ENCODE results near the gene PTPRG. TPM values are rescaled to one million over a fixed set of nuclear protein-coding genes. Genes with fewer than 3 reads are reported as not detected.
A peak's percentile ranks its signal among the peaks of the same experiment; 100 is the strongest.

Gene PTPRG
- total and polyA plus RNA-seq, 2 donors (not counting 1 experiment from before 2014, with no cell fraction given) = 67.0 to 97.9 TPM

GRCh38 chr3:61875976-61876671 lies 314.8 kb downstream of the PTPRG start:
- H3K4me3 ChIP-seq (replicated peaks in 1 of 4; ENCODE audit: control extremely low read depth in 1 of 4, insufficient read depth in 1 of 4, low read depth in 3 of 4, low read length in 4 of 4) = no peak overlapping the region
- no peak overlapping the region for H3K9ac ChIP-seq (ENCODE audit: insufficient read depth, low read length)
- H3K27me3 ChIP-seq (ENCODE audit: control insufficient read depth, insufficient read depth, low read length) = no peaks in the 10 kb centered on the region
- TF ChIP-seq EZH2 (IDR thresholded peaks at IDR 0.05; ENCODE audit: low read length, missing control alignments) = no peak
- TF ChIP-seq, protein P1, sequence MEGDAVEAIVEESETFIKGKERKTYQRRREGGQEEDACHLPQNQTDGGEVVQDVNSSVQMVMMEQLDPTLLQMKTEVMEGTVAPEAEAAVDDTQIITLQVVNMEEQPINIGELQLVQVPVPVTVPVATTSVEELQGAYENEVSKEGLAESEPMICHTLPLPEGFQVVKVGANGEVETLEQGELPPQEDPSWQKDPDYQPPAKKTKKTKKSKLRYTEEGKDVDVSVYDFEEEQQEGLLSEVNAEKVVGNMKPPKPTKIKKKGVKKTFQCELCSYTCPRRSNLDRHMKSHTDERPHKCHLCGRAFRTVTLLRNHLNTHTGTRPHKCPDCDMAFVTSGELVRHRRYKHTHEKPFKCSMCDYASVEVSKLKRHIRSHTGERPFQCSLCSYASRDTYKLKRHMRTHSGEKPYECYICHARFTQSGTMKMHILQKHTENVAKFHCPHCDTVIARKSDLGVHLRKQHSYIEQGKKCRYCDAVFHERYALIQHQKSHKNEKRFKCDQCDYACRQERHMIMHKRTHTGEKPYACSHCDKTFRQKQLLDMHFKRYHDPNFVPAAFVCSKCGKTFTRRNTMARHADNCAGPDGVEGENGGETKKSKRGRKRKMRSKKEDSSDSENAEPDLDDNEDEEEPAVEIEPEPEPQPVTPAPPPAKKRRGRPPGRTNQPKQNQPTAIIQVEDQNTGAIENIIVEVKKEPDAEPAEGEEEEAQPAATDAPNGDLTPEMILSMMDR (conservative IDR thresholded peaks at IDR 0.05 in 1 of 2, IDR thresholded peaks at IDR 0.05 in 1 of 2; ENCODE audit: low read depth in 1 of 2, low read length in 2 of 2) = no peak
- no peaks in the 10 kb centered on the region for H3K79me2 ChIP-seq (ENCODE audit: control insufficient read depth, insufficient read depth, low read length)
- DNase-seq (ENCODE audit: low read depth in 2 of 2) = no peak
- no peak overlapping the region for H3K27ac ChIP-seq (ENCODE audit: insufficient read depth, low read length)
- no peaks in the 10 kb centered on the region for H4K20me1 ChIP-seq (ENCODE audit: control insufficient read depth, extremely low read depth, insufficient read depth, low read length)
- no peak overlapping the region for H3K4me2 ChIP-seq (ENCODE audit: extremely low read depth, insufficient read depth, low read length)
- H2AFZ ChIP-seq (ENCODE audit: low read length) = no peak overlapping the region
- no peaks in the 10 kb centered on the region for H3K36me3 ChIP-seq (ENCODE audit: control insufficient read depth, insufficient read depth, low read length)
- H3K9me3 ChIP-seq (ENCODE audit: control insufficient read depth, insufficient read depth, low read depth, low read length) = no peaks in the 10 kb centered on the region
- H3K4me1 ChIP-seq (ENCODE audit: control insufficient read depth, extremely low read depth, insufficient read depth, low read length) = peaks cover 5% of the 10 kb centered on the region

GRCh38 chr3:61876797-61877196 lies 315.4 kb downstream of the PTPRG start:
- Histone ChIP-seq H3K9me3 (ENCODE audit: control insufficient read depth, insufficient read depth, low read depth, low read length) (no peaks in the 10 kb centered on the region), H3K9ac (ENCODE audit: insufficient read depth, low read length) (no peak overlapping the region), H3K4me2 (ENCODE audit: extremely low read depth, insufficient read depth, low read length) (no peak overlapping the region), H3K4me1 (ENCODE audit: control insufficient read depth, extremely low read depth, insufficient read depth, low read length) (peaks cover 5% of the 10 kb centered on the region), H3K36me3 (ENCODE audit: control insufficient read depth, insufficient read depth, low read length) (no peaks in the 10 kb centered on the region), H3K27me3 (ENCODE audit: control insufficient read depth, insufficient read depth, low read length) (no peaks in the 10 kb centered on the region), H3K4me3 (replicated peaks in 1 of 4; ENCODE audit: control extremely low read depth in 1 of 4, insufficient read depth in 1 of 4, low read depth in 3 of 4, low read length in 4 of 4) (no peak overlapping the region), H3K79me2 (ENCODE audit: control insufficient read depth, insufficient read depth, low read length) (no peaks in the 10 kb centered on the region), H2AFZ (ENCODE audit: low read length) (no peak overlapping the region), H3K27ac (ENCODE audit: insufficient read depth, low read length) (no peak overlapping the region), H4K20me1 (ENCODE audit: control insufficient read depth, extremely low read depth, insufficient read depth, low read length) (no peaks in the 10 kb centered on the region)
- TF ChIP-seq, protein P1 (conservative IDR thresholded peaks at IDR 0.05 in 1 of 2, IDR thresholded peaks at IDR 0.05 in 1 of 2; ENCODE audit: low read depth in 1 of 2, low read length in 2 of 2) = no peak
- TF ChIP-seq EZH2 (IDR thresholded peaks at IDR 0.05; ENCODE audit: low read length, missing control alignments) = no peak
- peak; percentile 75 to 78 for DNase-seq (ENCODE audit: low read depth in 2 of 2)

DNA sequence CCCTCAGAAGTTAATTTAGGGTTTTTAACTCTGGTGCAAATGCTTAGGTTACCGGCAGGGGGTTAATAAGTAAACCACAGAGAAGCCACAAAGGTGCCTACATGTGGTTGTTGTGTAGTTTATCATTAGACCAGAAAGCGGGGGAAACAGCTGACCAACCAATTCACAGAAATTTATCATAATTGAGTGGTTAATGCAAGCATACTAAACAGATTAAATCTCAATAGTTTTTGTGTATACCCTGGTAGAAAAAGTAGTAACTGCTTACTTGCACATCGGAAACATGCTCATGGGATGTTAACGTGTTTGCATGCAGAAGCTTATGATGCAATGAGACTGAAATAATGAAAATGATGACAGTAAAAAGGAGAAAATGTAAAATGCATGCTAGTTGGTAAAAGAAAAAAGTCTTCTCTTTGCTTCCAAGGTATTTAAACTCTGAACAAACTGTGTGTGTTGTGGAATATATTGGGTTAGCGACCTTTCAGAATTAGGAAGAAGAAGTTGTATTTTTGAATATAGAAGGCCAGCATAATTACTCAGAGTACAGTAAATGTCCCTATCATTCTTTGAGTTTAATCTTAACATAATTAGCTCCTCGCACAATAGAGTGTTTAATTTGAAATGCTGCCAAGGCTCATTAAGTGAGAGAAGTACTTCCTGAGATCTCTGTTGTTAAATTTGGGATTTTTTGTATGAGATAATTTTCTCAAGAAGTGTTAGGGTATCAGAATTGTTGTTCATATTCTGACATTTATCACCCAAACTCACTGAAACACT lies 316.2 kb downstream of the PTPRG start:
- no peak overlapping the region for H3K4me2 ChIP-seq (ENCODE audit: extremely low read depth, insufficient read depth, low read length)
- H3K9ac ChIP-seq (ENCODE audit: insufficient read depth, low read length) = no peak overlapping the region
- H3K79me2 ChIP-seq (ENCODE audit: control insufficient read depth, insufficient read depth, low read length) = no peaks in the 10 kb centered on the region
- no peak overlapping the region for H3K27ac ChIP-seq (ENCODE audit: insufficient read depth, low read length)
- no peaks in the 10 kb centered on the region for H3K27me3 ChIP-seq (ENCODE audit: control insufficient read depth, insufficient read depth, low read length)
- no peaks in the 10 kb centered on the region for H4K20me1 ChIP-seq (ENCODE audit: control insufficient read depth, extremely low read depth, insufficient read depth, low read length)
- no peaks in the 10 kb centered on the region for H3K9me3 ChIP-seq (ENCODE audit: control insufficient read depth, insufficient read depth, low read depth, low read length)
- no peaks in the 10 kb centered on the region for H3K36me3 ChIP-seq (ENCODE audit: control insufficient read depth, insufficient read depth, low read length)
- H3K4me1 ChIP-seq (ENCODE audit: control insufficient read depth, extremely low read depth, insufficient read depth, low read length) = peaks cover 5% of the 10 kb centered on the region
- peak; percentile 29 to 72 for DNase-seq (ENCODE audit: low read depth in 2 of 2)
- H3K4me3 ChIP-seq (replicated peaks in 1 of 4; ENCODE audit: control extremely low read depth in 1 of 4, insufficient read depth in 1 of 4, low read depth in 3 of 4, low read length in 4 of 4) = no peak overlapping the region
- TF ChIP-seq, protein P1 (conservative IDR thresholded peaks at IDR 0.05 in 1 of 2, IDR thresholded peaks at IDR 0.05 in 1 of 2; ENCODE audit: low read depth in 1 of 2, low read length in 2 of 2) = peak in 1 of 2 donors; percentile 27
- TF ChIP-seq EZH2 (IDR thresholded peaks at IDR 0.05; ENCODE audit: low read length, missing control alignments) = no peak
- no peak overlapping the region for H2AFZ ChIP-seq (ENCODE audit: low read length)
